UCSD-AML1 (cell line): Measurements from ENCODE around the gene ZFP3.
"Not testable (repeated sequence)": the region's sequence is repeated elsewhere in the genome, so short reads cannot be mapped to it uniquely, and the experiment has no call there.

Source experiments
- DNase-seq: peaks from one replicate; lab custom pipeline; 2025; ENCODE audit not compliant: unreplicated experiment; lab: John Stamatoyannopoulos, UW

Gene ZFP3

GRCh38 chr17:5077275-5077674 lies 992 bp upstream of the ZFP3 start:
- DNase-seq: not testable (repeated sequence)

GRCh38 chr17:5077781-5078105 lies 524 bp upstream of the ZFP3 start:
- DNase-seq: no peak

- no peak for DNase-seq
These were observed 2.3 kb downstream of the ZFP3 start for GRCh38 chr17:5080591-5080990.

DNA sequence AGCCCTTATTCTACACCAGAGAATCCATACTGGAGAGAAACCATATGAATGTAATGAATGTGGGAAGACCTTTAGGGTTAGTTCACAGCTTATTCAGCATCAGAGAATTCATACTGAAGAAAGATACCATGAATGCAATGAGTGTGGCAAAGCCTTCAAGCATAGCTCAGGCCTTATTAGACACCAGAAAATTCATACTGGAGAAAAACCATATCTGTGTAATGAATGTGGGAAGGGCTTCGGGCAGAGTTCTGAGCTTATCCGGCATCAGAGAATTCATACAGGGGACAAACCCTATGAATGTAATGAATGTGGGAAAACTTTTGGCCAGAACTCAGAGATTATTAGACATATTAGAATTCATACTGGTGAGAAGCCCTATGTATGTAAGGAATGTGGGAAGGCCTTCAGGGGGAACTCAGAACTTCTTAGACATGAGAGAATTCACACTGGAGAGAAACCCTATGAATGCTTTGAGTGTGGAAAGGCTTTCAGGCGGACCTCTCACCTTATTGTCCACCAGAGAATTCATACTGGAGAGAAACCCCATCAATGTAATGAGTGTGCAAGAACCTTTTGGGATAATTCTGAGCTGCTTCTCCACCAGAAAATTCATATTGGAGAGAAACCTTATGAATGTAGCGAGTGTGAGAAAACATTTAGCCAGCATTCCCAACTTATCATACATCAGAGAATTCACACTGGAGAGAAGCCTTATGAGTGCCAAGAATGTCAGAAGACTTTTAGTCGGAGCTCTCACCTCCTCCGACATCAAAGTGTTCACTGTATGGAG lies 14.1 kb downstream of the ZFP3 start:
- DNase-seq: no peak

- DNase-seq: no peak
These were observed 18.4 kb downstream of the ZFP3 start for GRCh38 chr17:5096731-5097100.

GRCh38 chr17:5097101-5097834 lies 19.0 kb downstream of the ZFP3 start:
- no peak for DNase-seq

- no peak for DNase-seq
These were observed 21.0 kb downstream of the ZFP3 start for GRCh38 chr17:5099271-5099670.

GRCh38 chr17:5100832-5101231 lies 22.6 kb downstream of the ZFP3 start:
- no peak for DNase-seq

- DNase-seq: no peak
These were observed 32.5 kb downstream of the ZFP3 start for GRCh38 chr17:5110816-5111215.

DNA sequence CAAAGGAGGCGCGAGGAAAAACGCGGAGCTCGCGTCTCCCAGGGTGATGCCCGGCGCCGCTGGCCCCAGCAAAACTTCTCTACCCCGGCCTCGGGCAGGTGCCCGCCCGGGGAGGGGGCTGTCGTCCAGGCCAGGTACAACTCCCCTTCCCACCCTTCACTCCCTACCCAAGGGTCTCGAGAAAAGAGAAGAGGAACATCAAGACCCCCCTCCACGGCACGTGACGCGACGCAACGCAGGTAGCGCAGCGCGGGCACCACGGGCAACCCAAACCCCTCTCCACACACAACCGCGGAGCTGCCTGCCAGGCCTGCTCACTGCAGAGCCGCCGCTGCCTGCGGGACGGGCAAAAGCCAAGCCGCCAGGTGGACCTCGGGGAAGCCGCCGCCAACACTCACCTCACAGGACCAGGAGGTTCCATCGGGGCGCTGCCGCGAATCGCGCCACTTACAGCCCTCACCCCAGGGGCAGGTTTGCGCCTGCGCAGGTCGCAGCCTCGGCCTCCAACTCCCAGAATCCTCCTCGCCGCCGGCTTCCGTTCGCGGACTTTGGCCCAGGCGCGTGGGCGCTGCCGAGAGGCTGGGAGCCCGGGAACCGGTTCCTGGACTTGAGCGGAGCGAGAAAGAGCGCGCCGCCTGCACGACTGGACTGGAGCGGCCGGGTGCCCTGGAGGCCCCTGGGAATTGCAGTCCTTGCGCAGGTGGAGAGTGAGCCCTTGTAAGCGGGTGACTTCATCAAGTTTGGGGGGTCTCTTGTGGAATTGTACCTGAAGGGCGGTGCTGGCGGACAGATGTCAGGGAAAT lies 33.3 kb downstream of the ZFP3 start, which contains the start of gene ZNF232:
Gene ZNF232 (minus strand): TSS at position 477 of the 803 bp plus-strand sequence. CDS start 56 bp downstream, at position 421.
- DNase-seq: peak; percentile 90

DNA sequence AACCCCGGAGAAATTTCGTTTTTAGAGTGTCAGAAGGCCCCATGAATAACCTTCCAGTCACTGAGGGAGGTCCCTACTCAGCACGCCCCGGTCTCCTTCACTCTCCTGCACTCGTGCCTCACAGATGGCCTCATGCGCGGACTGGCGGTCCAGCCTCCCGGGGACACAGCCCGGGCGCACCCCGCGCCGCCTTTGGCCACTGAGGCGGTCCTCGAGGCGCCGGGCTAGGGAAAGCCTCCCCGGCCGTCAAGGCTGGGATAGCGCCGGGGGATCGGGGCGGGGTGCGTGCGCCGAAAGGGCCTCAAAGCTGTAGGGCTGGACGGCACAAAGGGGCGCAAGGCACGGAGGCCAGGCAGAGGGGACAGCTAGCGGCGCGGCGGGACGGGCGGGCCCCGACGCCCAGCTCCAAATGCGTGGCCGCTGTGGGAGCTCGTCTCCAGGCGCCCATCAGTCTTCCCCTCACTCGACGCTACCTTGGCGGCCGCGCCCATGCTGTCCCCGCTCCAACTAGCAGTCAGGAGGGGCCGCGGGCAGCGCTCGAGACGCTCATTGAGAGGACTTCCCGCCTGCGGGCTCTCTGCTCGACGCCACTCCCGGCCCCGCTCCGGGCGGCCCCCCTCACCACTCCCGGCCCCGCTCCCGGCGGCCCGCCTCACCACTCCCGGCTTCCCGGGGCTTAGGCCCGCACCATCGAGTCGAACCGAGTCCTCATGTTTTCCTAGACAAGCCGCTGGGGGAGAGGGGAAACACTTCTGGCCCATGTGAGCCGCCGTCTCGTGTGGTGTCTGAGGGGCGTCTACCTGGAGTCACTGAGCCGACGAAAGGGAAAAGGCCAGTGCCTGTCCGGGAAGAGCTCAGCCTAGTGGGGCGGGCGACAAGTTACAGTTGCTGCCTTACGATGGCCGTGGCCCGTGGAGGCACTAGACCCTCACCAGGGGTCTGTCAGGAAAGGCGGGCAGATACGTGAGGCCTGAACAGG lies 37.7 kb downstream of the ZFP3 start, which contains the start of gene USP6:
Gene USP6 (plus strand): TSS at position 360 of the 979 bp plus-strand sequence. CDS start 14,336 bp downstream, outside the sequence.
- no peak for DNase-seq

DNA sequence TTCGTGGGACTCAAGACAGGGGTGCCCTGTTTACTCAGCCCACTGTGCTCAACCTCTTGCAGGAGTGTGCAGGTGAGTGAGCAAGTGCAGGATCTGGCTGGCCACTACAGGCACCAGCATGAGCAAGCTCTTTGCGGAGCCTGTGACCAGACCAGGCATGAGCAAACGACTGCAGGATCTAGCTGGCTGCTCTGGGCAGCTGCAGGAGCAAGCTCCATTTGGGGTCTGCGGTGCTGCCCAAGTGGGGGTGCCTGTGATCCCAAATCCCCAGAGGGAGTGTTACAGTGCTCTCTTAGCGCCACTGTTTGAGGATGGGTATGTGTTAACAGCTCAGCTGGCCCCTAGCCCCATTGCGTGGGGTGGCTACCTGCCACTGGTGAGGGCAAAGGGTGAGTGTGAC lies 40.0 kb downstream of the ZFP3 start:
- no peak for DNase-seq

GRCh38 chr17:5120036-5120435 lies 41.8 kb downstream of the ZFP3 start:
- no peak for DNase-seq

- DNase-seq: not testable (repeated sequence)
These were observed 42.3 kb downstream of the ZFP3 start for GRCh38 chr17:5120436-5121185.

DNA sequence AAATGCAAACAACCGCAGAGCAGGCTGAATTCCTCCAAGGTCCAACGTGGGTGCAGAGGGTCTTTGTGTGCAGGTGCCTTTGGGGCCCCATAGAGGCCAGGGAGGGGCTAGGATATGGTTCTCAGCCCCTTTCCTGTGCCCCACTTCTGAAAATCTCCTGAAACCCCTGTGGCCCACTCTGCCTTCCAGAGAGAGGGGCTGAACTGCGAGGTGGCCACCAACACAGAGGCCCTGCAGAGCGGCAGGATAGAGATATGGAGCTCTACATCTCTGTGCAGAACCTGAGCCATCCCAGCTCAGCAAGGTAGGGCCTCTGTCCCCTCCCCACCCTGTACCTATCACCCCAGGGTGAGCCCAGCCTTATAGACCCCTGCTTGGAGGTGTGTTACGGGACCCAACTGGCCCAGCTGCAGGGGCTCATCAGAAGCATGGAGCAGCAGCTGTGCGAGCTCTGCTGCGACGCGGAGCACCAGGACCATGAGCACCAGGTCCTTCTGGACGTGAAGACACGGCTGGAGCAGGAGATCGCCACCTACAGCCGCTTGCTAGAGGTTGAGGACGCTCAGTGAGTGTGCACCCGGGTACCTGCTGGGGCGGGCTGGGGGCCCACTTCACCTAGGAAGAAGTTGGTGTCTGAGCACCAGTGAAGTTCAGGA lies 43.0 kb downstream of the ZFP3 start:
- no peak for DNase-seq

DNA sequence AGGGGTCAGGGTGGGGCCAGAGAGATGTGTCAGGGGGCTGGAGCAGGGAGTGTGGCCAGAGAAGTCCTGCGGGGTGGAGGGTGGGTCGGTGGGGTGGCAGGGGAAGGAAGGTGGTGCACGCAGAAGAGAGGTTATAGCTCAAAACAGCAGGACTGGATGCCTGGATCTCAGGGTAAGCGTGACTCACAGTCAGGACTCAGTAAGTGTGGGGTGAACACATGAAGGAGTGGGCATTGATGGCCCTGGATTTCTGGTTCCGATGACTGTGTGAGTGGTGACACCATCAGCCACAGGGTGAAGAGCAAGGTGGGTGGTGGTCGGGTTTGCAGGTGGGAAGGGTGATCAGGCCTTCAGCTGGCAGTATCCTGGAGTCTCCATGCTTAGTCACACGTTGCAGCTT lies 43.8 kb downstream of the ZFP3 start:
- DNase-seq: not testable (repeated sequence)

DNA sequence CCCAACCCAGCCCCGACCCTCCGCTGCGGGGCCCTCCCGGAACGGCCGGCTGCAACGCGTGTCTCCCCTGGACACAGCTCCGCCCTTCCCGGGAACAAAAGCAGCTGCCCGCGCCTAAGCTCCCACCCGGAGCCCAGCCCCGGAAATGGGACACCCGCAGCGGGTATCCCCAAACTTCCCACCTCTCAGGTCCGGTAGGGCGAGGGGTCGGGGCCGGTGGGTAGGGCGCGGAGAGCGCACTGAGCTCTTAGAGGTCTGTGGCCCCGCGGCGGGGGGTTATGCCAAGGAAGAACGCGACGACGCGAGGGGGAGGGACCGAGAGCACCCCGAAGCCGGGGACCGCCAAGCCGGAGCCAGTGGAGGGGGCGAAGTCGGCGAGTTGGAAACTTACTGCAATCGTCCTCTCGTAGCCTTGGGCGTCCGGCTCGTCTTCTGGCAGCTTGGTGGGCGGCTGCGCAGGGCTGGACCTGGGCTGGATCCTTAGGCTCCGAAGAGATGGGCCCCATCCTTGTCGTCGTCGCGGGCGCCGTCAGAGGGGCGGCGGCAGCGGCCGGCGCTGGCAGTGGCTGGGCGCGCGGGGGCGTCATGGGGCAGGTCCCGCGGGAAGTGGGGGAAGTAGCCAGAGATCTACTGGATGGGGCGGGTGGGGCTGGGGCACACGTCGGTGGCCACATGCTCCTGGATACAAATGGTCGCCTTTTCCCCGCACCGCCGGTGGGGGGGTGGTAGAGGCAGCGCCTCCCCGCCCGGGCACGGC lies 44.5 kb downstream of the ZFP3 start:
- no peak for DNase-seq

DNA sequence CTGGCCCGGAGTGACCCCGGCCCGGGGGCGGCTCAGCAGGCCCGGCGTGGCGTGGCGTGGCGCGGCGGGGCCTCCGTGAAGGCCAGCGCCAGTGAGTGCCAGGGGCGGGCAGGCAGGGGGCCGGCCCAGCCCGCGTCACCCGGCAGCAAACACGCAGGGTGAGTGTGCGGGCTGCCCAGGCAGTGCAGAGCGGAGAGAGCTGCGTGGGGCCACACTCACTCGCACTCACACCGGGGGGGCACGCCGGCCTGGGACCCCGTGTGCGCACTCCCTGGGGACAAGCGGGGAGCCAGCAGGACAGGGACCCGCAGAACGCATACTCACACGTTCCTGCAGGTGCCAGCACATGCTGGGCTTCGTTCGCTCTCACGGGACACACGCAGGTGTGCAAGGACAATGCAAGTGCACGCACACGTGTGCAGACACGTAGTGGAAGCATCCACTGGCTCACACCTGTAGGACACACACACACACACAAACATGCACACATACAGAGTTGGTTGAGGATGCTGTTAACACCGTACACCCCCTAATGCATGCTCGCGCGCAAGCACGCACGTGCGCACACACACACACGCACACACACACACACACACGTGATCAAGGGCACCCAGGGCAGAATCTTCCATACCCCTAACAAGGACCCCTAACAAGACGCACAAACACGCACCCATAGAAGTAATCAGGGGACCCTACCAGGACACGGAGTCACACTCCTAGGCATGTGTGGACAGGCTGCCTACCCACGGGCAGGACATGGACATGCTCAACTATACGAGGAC lies 45.3 kb downstream of the ZFP3 start:
- DNase-seq: no peak
